ENCODE measurements around the gene SLC38A2.
A peak's percentile ranks its signal among the peaks of the same experiment; 100 is the strongest.

Gene SLC38A2

DNA sequence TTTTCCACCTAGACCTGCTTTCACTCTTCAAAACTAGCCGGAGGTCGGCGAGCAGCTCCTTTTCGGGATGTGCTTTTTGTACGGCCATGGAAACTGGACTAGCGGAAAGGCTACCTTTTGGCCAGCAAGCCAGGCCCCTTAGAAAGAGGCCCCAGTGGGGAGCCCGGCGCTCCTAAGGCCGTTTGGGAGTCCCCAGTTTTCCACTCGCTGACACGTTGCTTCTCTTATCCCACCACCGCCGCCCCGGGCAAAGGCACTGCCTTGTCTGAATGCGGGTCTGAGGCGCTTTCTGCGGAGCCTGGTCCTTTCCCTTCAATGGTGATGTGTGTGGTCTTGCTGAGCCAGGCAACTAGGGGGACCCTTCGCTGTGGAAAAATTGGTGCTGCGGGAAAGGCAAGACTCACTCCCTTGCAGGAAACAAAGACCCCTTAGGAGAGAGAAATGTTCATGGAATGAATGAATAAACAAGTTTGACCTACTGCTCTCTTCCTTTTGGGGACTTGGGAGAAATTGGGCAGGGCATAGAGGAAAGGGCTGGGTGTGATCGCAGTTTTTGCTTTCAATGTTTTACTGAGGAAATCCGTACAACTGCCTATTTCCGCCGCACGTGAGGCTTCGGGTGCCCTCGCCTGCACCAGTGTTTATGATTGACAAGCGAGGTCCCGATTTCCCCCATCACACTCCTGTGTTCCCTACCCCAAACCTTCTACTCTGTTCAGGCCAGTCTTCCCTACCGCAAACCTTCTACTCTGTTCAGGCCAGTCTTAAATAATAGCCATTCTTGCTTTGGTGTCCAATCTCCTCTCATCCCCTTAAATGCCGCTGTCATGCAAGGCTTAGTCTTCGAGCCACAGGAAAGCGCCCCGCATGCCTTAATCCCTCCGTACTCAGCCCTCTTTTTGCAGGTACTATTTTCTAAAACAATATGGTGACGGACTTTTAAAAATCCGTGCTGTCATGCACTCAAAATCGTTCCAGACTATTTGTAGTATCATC lies 1.0 kb upstream of the SLC38A2 start:
- DNase-seq = peak in 1 of 2 experiments; percentile 52

DNA sequence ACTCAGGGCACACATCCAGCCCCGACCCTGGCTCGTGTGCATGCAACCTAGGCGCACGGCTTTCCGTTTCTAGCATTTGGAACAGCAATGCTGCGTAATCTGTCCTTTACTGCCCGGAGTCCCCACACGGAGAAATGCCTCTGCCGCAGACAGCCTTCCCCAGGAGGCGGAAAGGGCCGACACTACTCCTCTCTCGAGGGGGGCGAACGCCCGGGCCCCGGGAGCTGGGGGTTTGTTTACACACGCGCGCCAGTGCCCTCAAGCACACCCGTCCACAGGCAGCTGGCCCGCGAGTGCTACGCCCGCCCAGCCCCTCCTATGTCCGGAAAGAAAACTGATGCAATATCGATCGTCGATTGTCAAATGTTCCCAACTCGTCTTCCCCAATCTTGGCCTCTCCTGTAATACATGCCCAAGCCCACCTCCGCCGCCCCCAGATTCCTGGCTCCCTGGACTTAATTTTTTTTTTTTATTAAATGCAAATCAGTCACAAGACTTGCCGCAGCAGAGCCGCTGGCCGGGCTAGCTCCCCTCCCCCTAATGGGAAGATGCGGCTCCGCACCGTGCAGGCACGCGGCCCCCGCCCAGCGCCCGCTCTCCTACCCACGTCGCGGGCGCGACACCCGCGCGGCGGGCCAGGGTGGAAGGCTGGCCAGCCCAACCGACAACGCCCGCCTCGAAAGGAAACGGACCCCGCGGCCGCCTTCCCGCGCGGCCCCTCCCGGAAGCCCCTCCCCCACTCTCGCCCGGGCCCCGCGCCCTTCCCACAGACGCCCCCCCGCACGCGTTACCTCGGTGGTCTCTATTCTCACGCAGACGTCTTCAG lies 642 bp downstream of the SLC38A2 start:
- peak in 1 of 2 experiments; percentile 65 for DNase-seq

DNA sequence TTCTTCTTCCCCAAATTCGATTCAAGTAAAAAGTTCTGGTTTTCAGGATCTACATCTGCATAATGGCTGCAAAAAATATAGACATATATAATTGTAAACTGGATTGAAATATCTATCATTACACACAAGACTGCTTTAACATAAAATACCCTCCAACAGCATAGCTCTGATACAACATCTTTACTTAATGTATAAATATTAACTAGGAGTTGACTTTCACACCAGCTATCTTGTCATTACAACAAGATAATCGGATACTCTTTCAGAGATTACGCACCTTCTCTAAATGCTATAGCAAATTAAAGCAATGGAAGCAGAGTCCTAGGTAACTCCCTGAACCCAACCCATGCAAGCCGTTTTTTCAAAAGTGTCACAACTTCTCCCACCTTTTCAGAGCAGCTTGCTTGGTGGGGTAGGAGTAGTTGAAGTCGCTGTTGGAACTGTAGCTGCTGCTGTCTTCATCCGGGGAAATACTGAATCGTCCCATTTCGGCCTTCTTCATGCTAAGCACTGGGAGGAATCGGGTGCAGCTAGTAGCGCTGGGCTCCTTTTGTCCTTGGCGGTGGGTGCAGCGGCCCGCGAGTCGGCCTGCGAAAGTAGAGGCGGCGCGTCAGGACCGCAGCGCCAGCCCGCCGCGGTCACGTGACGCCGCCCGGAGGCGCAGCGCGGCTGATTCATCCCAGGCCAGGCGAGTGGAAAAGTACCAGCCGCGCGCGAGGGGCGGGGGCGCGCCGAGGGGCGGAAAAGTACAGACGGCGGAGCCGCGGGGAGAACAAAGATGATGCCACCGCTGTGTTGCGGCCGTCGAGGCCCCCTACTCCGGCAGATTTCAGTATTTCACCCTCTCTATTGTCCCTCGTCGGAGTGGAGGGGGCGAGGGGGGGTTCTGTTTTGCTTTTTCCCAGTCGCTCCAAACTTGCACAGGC lies 1.5 kb downstream of the SLC38A2 start:
- peak; percentile 69 to 82 for DNase-seq

DNA sequence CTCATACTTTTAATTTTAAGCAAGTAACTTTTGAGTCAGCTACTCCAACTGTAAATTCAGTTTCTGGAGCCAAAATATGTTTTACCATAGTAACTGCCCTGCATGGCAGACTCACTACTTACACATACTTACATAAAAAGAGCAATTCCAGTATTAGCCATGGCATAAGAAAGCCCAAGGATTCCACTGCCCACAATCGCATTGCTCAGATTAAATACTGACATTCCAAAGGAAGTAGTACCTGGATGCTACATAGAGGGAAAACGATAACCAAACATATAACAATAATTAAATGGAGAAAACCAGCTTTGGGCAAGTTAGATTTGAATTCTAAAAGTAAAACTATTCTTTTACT lies 2.2 kb downstream of the SLC38A2 start:
- no peak for DNase-seq

DNA sequence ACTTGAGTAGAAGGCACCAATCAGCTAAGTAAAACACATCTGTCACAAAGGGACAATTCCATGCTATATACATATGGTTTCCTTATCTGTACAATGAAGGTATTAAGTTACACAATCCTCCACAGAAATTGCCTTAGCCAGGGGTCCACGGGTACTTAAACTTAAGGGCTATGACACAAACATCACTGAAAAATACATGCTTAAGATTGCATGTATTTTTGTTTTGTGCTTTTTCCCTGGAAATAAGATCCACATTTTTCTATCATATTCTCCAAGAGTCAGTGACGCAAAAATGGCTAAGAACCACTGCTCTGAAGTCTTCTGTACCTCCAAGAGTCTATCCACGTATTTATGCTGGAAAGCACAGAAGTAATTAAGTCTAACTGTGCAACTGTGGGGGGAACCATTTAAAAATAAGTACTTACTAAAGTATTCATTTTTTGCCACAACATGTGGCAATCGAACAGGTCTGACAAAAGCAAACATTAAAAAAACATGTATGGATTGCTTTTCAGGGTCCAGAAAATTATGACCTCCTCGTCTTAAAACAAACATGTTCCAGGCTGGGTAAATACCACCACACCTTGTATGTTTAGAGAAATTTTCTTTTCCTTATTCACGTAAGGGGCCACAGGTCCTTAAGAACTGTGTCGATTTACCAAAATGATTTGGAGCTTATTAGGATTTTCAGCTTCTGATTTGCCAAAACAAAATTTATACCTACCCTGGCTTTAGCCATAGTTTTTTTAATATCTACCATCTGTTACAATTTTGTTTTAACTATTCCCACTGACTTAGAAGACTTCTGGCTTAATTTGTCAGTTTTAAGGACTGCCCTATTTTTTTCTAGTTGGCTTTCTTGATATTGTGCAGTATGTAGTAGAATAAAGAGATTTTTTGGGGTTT lies 2.8 kb downstream of the SLC38A2 start:
- no peak for DNase-seq

DNA sequence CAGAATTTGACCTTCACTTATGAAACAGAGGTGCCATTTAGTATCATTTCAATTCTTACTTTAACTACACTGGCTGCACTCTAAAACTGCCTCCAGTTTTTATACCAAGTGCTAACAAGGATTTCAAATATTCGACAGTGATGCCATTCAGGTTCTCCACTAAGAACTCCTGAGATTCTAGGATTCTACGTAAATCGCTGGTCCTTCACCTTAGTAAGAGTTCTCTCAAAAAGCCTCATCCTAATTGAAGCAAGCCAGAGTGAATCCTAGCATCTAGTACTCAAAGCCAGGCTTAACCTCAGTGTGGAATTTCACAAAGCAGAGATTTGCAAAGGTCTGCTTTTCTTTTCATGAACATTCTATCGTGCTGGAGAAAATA lies 3.5 kb downstream of the SLC38A2 start:
- peak in 1 of 2 experiments; percentile 37 for DNase-seq

DNA sequence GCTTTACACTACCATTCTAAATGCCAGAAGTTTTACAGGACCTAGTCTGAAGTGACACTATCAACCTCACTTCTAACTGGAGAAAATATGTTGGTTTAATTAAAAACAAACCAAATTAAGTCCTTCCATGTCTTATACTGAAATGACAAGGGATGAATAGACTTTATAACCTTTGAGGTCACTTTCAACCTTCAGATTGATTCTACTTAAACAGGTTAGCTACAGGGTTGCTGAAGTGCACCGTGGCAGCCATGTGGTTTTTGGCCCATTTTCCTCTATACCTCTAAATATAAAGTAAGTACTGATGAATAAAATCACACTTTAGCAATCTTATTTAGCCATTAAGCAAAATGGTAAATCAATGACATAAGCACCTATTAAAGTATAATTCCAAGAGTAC lies 3.9 kb downstream of the SLC38A2 start:
- DNase-seq = no peak

DNA sequence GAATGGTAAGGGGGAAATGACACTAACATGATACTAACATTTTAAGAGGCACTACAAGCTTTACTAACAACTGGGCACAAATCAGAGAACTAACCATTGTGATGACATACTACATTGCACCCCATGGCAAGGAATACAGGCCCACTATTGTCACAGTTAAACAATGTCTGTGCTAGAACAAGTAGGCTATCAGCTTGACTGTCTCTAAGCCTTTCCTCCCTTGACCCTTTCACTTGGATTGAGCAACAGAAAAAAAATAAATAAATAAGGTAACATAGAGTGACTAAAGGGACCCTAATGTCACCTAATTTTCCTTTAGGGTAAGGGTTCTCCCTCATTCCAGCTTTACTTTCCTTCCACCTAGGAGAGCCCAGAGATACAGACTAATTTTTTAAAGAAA lies 4.4 kb downstream of the SLC38A2 start:
- peak in 1 of 2 experiments; percentile 49 for DNase-seq

DNA sequence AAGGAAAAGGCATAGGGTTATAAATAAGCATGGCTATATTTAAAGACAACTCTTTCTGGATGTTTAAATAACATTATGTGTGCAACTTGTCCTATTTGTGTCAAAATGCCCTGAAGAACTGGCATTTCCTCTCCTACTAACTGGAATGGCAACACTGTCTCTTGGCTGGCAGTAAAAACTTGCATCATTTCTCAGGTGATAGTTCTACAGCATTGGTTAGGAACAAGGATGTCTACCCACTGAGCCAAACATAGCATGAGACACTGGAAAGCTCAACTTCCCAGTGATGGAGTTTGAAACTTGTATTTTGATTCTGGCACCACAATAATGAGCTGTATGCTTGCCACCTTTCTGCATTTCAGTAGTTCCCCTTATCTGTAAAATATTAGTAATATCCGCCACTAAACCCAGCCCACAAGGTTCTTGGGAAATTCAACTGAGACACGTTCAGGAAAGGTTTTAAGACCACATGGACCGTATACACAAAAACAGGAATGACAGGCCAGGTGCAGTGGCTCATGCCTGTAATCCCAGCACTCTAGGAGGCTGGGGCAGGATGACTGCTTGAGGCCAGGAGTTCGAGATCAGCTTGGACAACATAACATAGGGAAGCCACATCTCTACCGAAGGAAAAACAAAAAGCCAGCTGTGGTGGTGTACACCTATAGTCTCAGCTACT lies 5.1 kb downstream of the SLC38A2 start:
- DNase-seq = no peak

DNA sequence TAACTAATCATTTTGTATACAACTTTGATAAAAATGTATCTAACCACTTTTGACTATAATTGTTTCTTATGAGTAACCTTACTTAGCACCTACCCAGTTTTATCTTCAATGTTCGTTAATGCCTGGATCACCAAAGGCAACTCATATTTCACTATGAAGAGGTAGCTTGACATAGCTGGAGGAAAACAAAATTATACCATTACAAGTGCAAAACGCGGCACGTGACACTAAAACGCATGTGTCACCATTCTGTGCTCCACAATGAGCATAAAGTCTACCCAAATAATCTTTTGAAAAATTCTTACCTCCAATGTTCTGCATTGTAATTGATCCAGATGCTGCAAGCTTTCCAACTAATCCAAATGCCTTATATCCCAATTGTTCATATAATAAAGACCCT lies 5.8 kb downstream of the SLC38A2 start:
- no peak for DNase-seq

DNA sequence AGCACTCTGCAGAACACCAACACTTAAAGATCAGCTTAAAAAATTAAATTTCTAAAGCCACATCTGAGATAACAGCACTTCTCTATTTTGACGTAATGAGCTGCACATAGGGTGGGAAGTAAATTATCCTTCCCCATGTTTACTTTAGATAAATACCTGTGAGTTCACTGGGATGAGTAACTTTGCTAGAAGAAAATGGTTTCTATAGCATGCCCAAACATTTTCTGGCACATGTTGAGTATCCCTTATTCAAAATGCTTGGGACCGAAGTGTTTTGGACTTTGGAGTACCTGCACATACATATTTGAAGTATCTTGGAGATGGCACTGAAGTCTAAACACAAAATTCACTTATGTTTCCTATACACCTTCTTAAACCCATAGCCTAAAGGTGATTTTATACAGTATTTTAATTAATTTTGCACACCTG lies 6.6 kb downstream of the SLC38A2 start:
- peak in 1 of 2 experiments; percentile 34 for DNase-seq

DNA sequence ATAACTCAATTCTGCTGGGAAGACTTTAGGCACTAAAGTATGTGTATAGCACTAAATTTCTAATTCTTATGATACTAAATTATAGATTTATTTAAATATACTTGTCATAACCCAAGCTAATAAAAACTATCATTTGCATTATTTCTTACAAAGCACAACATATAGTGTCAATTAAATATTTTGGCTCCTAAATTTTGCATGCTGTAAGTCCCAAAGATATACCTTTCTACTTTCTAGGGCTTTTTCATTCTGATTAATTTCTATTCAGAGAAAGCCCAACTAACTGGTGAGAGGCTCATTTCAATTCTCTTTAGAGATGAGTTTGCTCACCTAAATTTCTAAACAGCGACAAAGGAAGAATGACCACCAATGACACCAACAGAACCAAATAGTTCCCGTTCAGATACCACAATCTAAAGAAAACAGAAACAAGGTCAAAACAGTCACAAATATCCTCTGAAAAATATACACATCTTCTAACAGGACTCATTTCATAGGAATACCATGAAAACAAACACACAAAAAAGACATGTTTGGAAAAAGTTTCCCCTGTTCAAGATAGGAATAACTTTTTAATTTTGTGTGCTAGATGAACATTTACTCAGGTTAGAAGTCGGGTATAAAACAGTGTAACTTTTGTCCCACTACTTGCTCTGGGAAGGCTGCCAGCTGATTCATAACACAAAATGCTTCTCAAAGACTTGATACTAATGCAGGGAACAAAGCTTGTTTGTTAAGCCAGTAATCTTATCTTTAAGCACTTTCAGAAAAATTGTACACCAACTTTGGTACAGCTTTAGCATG lies 7.6 kb downstream of the SLC38A2 start:
- peak in 1 of 2 experiments; percentile 63 for DNase-seq

DNA sequence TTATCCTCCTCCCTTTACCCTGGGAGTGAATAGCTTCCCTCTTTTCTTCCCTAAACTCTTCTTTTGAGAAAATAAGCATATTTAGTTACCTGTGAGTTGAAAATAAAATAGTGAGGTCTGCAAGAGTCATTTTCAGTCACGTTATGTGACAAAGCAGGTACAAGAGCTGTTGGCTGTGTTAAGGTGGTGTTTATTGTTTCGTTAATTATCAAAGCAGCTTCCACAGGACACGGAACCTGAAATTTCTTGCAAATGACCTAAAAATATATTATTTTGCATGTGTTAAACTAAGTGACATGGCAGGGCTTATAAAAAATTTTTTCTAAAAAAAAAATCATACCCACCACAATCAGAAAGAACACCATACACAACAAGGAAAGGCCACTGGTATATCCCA lies 8.3 kb downstream of the SLC38A2 start:
- DNase-seq = no peak

DNA sequence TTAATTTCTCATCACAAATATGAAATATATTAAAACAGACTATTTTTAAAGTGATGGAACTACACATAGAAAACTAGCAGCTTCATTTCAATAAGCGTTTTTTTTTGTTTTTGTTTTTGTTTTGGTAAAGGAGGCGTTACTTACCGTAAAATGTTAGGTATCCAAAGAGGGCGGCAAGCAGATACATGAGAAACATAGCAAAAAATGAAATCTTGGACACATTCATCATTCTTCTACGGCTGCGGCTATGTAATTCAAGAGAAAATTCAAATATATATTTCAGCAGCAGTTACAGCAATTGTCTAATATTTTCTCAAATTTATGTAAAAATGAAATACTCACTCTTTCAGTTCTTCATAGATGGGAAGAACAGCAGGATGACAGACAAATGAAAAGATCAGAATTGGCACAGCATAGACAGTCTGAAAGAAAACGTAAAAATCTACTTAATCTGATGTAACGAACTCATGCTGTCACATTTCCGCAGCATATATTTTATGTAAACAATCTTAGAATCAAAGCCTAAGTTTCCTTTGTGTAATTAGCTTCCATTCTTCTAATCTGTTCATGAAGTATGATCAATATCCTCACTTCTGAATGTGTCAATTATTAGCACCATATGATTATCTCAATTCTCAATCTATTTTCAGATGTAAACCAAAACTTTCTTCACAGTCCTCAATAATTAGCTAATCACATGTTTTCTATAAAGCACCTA lies 8.8 kb downstream of the SLC38A2 start:
- DNase-seq = no peak

DNA sequence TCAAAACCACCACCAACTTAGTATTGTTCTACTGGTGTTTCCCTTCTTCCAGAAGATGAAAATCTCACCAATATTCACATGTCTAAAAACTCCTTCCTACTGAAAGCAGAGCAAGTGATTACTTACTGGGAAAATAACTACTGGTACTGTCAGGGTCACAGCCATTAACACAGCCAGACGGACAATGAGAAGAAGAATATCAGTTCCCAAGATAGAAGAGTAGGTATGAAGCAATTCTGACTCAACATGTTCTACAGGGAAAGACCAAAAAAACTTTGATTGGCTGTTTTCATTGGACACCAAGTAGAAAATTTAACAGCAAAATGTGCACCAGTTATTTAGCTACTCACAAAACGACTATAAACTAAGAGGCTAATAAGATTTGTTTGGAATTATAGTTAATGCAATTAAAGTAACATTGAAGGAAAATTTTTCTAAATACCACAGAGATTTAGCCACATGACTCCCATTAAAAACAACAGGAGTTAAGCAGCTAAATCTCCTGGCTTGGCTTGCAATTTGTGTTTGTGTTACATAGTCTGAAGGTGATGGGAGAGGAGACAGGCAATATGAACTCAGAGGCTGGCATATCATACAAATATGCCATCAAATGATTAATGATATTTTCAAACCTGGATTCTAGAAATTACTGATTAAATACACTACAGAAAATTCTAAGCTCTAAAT lies 9.5 kb downstream of the SLC38A2 start:
- DNase-seq = no peak

DNA sequence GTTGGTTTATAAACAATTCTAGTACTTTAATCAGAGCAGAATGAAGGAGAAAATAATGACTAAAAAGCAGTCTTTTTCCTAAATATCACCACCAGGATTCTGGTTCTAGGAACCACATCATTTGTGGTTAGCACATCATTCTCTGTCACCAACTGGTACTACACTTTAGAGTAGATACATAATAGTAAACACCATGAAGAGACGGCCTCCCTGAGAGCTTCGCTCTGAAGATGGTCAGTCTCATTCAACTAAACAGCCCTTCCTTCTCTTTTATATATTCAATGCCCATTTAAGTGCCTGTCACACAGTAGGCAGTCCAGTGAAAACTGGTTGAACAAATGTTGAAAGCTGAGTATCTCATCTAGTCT lies 10.9 kb downstream of the SLC38A2 start:
- peak in 1 of 2 experiments; percentile 28 for DNase-seq

DNA sequence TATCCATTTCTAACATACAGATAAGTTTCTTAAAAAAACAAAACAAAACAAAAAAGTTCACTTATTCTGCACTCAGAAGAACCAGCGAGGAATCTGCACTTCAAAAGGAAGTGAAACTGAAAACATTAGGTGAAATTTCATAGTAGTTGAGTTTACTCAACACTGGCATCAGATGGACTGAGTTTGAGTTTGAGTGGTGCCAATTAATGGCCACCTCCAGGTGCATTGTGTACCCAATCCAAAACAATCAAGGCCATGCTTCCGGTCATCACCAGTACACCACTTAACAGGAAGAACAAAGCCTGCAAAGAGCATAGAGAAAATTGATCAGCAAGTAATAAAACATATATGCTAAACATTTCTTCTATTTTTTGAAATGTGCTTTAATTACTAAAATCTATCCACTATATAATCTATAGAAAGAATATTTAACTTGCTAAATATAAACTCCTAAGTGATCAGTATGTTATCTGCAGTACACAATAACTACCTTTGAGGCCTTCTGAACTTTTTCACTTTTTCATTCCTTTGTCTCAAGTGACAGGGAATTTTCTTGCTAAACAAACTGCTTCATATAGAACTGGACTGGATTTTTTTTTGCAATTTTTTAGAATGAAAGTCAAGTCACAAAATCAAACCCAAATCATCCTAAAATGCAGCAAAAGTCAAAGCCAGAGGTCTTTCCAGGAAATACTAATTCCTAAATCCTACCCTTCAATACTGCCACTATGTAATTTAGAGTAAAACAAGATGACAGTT lies 11.5 kb downstream of the SLC38A2 start:
- peak in 1 of 2 experiments; percentile 37 for DNase-seq

DNA sequence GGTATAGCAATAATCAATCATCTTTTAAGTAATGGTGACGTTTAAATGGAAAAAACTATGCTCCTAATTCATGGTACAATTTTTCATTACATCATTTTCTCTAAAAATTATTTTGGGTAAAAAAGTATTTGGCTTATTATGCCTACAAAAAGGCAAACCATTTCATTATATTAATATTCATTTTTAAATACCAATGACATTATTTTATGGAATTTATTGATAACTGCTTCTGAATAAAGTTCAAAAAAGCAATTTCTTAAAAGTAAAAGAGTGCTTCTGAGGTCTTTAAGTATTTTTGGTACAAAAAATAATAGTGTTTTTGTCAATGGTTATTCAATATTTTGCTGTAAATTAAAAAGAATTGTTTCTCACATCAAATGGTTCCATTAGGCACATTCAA lies 12.2 kb downstream of the SLC38A2 start:
- DNase-seq = no peak

All from SW 1271 (cell line).